ENCODE measurements around the gene TMEM245. TPM values are rescaled to one million over a fixed set of nuclear protein-coding genes. Genes with fewer than 3 reads are reported as not detected.
A peak's percentile ranks its signal among the peaks of the same experiment; 100 is the strongest.

Gene TMEM245
- total and polyA plus RNA-seq, 2 of the 13 experiments (the other 11 are each of a cell fraction or from before 2014, with no cell fraction given): 53.5 to 55.4 TPM

- Histone ChIP-seq H3K79me2 (ENCODE audit: insufficient read depth, low read length) (no peaks in the 10 kb centered on the region), H3K36me3 (replicated peaks in 1 of 2; ENCODE audit: control insufficient read depth in 1 of 2, insufficient read depth in 2 of 2, low read length in 2 of 2) (peaks cover 3 to 45% of the 10 kb centered on the region in 2 experiments; a peak in 4 of 5 replicates), H3K4me3 (replicated peaks in 1 of 3; ENCODE audit: insufficient read depth in 1 of 3, low read depth in 2 of 3, low read length in 3 of 3) (no peak overlapping the region), H3K27me3 (ENCODE audit: control insufficient read depth in 1 of 2, insufficient read depth in 2 of 2, low read length in 2 of 2) (no peaks in the 10 kb centered on the region), H3K4me1 (ENCODE audit: insufficient read depth, low read length) (peaks cover 37% of the 10 kb centered on the region), H3K9ac (ENCODE audit: insufficient read depth, low read depth, low read length) (no peak overlapping the region), H4K20me1 (ENCODE audit: insufficient read depth, low read length) (no peaks in the 10 kb centered on the region), H3K4me2 (ENCODE audit: low read depth, low read length) (no peak overlapping the region), H3K27ac (ENCODE audit: extremely low read length, insufficient read depth, low read length) (no peak overlapping the region), H3K9me3 (ENCODE audit: low read length) (no peaks in the 10 kb centered on the region), H2AFZ (ENCODE audit: low read length) (no peak overlapping the region)
- ChIA-PET POLR2A (no interaction called here), CTCF (ENCODE audit: low intra/inter-chr PET ratio, low total read pairs) (no interaction called here)
- intact Hi-C loops (cut with micrococcal nuclease; ENCODE audit: unreplicated experiment): no loop called here
- 98% methylated on average over 4 of the region's 4 CpGs for WGBS (ENCODE audit: low lambda C conversion rate)
- TSS peak; percentile 18 for BruUV-seq (replicated peaks)
- in situ Hi-C loops (cut with HindIII; ENCODE audit: extremely low pct_ligation_motif_present, low pct_unique_long_range_greater_than_20kb): no loop called here
- DNase-seq (ENCODE audit: low spot score) (no peak), FAIRE-seq (no peak), ATAC-seq (no peak)
- TF ChIP-seq GATAD1 (CRISPR knock-in tag; IDR thresholded peaks at IDR 0.05) (no peak), TBL1XR1 (IDR thresholded peaks at IDR 0.05; ENCODE audit: borderline replicate concordance, low read length, partially characterized antibody) (no peak), EP300 (IDR thresholded peaks at IDR 0.05; ENCODE audit: low read depth in 2 of 2, low read length in 2 of 2) (no peak), EP300 (CRISPR knock-in tag; IDR thresholded peaks at IDR 0.05; ENCODE audit: borderline replicate concordance) (no peak), AFF4 (CRISPR knock-in tag; IDR thresholded peaks at IDR 0.05) (no peak), ZNF280B (CRISPR knock-in tag; IDR thresholded peaks at IDR 0.05; ENCODE audit: borderline replicate concordance) (no peak), ZNF230 (CRISPR knock-in tag; IDR thresholded peaks at IDR 0.05) (no peak)
These were observed 79.2 kb downstream of the TMEM245 start for GRCh38 chr9:109040571-109040970.

Measured in HepG2 (cell line).